ENCODE results near the gene PHETA1.
A peak's percentile ranks its signal among the peaks of the same experiment; 100 is the strongest.
"Not testable (repeated sequence)": the region's sequence is repeated elsewhere in the genome, so short reads cannot be mapped to it uniquely, and the experiment has no call there.

Gene PHETA1

GRCh38 chr12:111405149-111405858 is 36.4 kb upstream of the PHETA1 start:
- peak; percentile 99 for DNase-seq (ENCODE audit: low read depth in 3 of 3)

GRCh38 chr12:111404362-111405148 is 35.7 kb upstream of the PHETA1 start:
- peak; percentile 57 to 87 (median 85) for DNase-seq (ENCODE audit: low read depth in 3 of 3)

GRCh38 chr12:111402490-111402824 is 33.6 kb upstream of the PHETA1 start:
- not testable (repeated sequence) for DNase-seq (ENCODE audit: low read depth in 3 of 3)

GRCh38 chr12:111401167-111401605 is 32.3 kb upstream of the PHETA1 start:
- no peak for DNase-seq (ENCODE audit: low read depth in 3 of 3)

GRCh38 chr12:111399741-111400404 is 31.0 kb upstream of the PHETA1 start:
- not testable (repeated sequence) for DNase-seq (ENCODE audit: low read depth in 3 of 3)

GRCh38 chr12:111398530-111398929 is 29.6 kb upstream of the PHETA1 start:
- DNase-seq (ENCODE audit: low read depth in 3 of 3): no peak

- peak; percentile 72 to 88 (median 81) for DNase-seq (ENCODE audit: low read depth in 3 of 3)
Measured at GRCh38 chr12:111396726-111397445, 28.0 kb upstream of the PHETA1 start.

GRCh38 chr12:111396271-111396670 is 27.4 kb upstream of the PHETA1 start:
- not testable (repeated sequence) for DNase-seq (ENCODE audit: low read depth in 3 of 3)

- no peak for DNase-seq (ENCODE audit: low read depth in 3 of 3)
Measured at GRCh38 chr12:111395336-111396187, 26.7 kb upstream of the PHETA1 start.

- DNase-seq (ENCODE audit: low read depth in 3 of 3): no peak
Measured at GRCh38 chr12:111394480-111394879, 25.6 kb upstream of the PHETA1 start.

GRCh38 chr12:111393700-111394300 is 24.9 kb upstream of the PHETA1 start:
- DNase-seq (ENCODE audit: low read depth in 3 of 3): no peak

GRCh38 chr12:111390910-111391309 is 22.0 kb upstream of the PHETA1 start:
- DNase-seq (ENCODE audit: low read depth in 3 of 3): no peak

- DNase-seq (ENCODE audit: low read depth in 3 of 3): no peak
Measured at GRCh38 chr12:111389635-111390034, 20.7 kb upstream of the PHETA1 start.

- DNase-seq (ENCODE audit: low read depth in 3 of 3): no peak
Measured at GRCh38 chr12:111387747-111388323, 18.9 kb upstream of the PHETA1 start.

- no peak for DNase-seq (ENCODE audit: low read depth in 3 of 3)
Measured at GRCh38 chr12:111386885-111387284, 18.0 kb upstream of the PHETA1 start.

GRCh38 chr12:111384596-111384995 is 15.7 kb upstream of the PHETA1 start:
- DNase-seq (ENCODE audit: low read depth in 3 of 3): no peak

- DNase-seq (ENCODE audit: low read depth in 3 of 3): no peak
Measured at GRCh38 chr12:111379942-111380554, 11.2 kb upstream of the PHETA1 start.

- DNase-seq (ENCODE audit: low read depth in 3 of 3): no peak
Measured at GRCh38 chr12:111377440-111377839, 8.5 kb upstream of the PHETA1 start.

GRCh38 chr12:111373231-111373630 is 4.3 kb upstream of the PHETA1 start:
- not testable (repeated sequence) for DNase-seq (ENCODE audit: low read depth in 3 of 3)
